Measurements from ENCODE around the gene MBOAT2.

DNA sequence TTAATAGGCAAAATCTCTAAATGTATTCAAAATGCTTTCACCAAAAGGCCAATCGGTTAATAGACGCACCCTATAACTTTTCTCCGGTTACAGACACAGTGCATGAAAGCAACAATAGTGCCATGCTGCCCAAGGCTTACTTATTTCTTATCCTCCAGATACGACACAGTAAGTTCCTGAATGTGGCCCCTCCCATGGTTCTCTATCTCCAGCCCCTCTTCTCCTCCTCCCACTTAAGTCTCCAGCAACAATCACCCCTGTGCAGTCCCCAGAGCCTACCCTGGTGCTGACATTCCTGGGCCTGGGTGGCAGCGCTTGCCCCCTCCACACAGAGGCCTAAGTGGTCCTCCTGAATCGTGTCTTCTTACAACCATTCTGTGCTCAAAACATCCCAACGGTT lies 169.6 kb downstream of the MBOAT2 start:
- TF ChIP-seq, protein P1, sequence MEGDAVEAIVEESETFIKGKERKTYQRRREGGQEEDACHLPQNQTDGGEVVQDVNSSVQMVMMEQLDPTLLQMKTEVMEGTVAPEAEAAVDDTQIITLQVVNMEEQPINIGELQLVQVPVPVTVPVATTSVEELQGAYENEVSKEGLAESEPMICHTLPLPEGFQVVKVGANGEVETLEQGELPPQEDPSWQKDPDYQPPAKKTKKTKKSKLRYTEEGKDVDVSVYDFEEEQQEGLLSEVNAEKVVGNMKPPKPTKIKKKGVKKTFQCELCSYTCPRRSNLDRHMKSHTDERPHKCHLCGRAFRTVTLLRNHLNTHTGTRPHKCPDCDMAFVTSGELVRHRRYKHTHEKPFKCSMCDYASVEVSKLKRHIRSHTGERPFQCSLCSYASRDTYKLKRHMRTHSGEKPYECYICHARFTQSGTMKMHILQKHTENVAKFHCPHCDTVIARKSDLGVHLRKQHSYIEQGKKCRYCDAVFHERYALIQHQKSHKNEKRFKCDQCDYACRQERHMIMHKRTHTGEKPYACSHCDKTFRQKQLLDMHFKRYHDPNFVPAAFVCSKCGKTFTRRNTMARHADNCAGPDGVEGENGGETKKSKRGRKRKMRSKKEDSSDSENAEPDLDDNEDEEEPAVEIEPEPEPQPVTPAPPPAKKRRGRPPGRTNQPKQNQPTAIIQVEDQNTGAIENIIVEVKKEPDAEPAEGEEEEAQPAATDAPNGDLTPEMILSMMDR (IDR thresholded peaks at IDR 0.05) = no peak
- no peak for TF ChIP-seq EZH2 (IDR thresholded peaks at IDR 0.05; ENCODE audit: borderline replicate concordance, insufficient read depth, low read depth, low read length, poor library complexity, severe bottlenecking)

Measured in B cell (primary cell).